Ovary (tissue), 3 donors: ENCODE measurements around the gene OTOS.

ENCODE experiments used
- CTCF ChIP-seq, 3 donors: fragments of 450-650 bp in 2 of 3; fragments of 200-600 bp in 1 of 3; IDR thresholded peaks; one replicate each; pipeline versions ENCODE4 v1.5.1 to v1.8.0; 2016 to 2022; ENCODE audit warnings: antibody characterized with exemption in 3 of 3, mild to moderate bottlenecking in 1 of 3
- POLR2A ChIP-seq: fragments of 450-650 bp; IDR thresholded peaks from one replicate; pipeline ENCODE4 v1.6.1; 2017; ENCODE audit warnings: antibody characterized with exemption, mild to moderate bottlenecking, moderate library complexity
- donor health status: DM: no; HTN: no; CAD: no.

DNA sequence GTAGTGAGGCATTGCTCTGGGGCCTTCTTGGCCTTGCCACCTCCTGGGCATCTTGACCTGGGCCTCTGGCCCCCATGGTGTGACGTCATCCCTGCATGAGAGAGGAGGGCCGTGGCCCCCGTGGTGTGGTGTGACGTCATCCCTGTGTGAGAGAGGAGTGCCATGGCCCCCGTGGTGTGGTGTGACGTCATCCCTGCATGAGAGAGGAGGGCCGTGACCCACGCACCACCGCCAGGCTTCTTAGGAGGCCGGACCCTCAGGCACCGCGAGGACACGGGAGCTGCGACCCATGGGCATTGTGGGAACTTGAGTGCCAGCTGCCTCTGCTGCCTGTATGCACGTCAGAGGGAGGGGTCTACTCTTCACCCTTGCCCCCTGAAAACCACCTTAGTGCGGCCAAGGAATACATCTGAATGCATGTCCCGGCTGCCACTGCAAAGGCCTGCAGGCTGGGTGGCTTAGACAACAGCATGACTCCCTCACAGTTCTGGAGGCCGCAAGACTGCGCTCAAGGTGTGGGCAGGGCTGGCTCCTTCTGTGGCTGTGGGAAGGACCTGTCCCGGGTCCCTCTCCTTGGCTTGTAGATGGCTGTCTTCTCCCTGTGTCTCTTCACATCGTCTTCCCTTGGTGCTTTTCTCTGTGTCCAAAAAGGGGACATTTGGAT, 20.8 kb upstream of the OTOS start:
- TF ChIP-seq CTCF (IDR thresholded peaks at IDR 0.05) (no peak), POLR2A (no peak)
